Activated naive CD4-positive, alpha-beta T cell treated with anti-CD3 and anti-CD28 coated beads for 36 hours (primary cell): ENCODE measurements around the gene BEST4. TPM values are rescaled to one million over a fixed set of nuclear protein-coding genes. Genes with fewer than 3 reads are reported as not detected.
"Not testable (repeated sequence)": the region's sequence is repeated elsewhere in the genome, so short reads cannot be mapped to it uniquely, and the experiment has no call there.

Source experiments
- CTCF ChIA-PET: fragments of 350-600 bp; sonication (Branson Sonifier 250); formaldehyde crosslinking; loops from one replicate; lab custom pipeline; 2021; ENCODE audit warnings: antibody characterized with exemption; lab: Charles Lee
- DNase-seq: peaks from one replicate; pipeline ENCODE4 v3.0.0-alpha.2; 2020
- H3K27ac Mint-ChIP-seq: one replicate; pipeline ENCODE4 v1.8.0; 2021; ENCODE audit warnings: mild to moderate bottlenecking, mixed read lengths
- H3K27me3 Mint-ChIP-seq: one replicate; pipeline ENCODE4 v1.8.0; 2021; ENCODE audit warnings: low read depth, mixed read lengths
- H3K36me3 Mint-ChIP-seq: one replicate; pipeline ENCODE4 v1.8.0; 2021; ENCODE audit warnings: low read depth, mixed read lengths
- H3K4me1 Mint-ChIP-seq: one replicate; pipeline ENCODE4 v1.8.0; 2021; ENCODE audit warnings: low read depth, mixed read lengths
- H3K4me3 Mint-ChIP-seq: one replicate; pipeline ENCODE4 v1.8.0; 2021; ENCODE audit warnings: mild to moderate bottlenecking, moderate library complexity, mixed read lengths
- H3K9me3 Mint-ChIP-seq: one replicate; pipeline ENCODE4 v1.8.0; 2021; ENCODE audit warnings: mixed read lengths
- intact Hi-C: fragments of 100-400 bp; cut with micrococcal nuclease; formaldehyde crosslinking; loops from one replicate; pipeline ENCODE4 v1.15.1; 2023
- total RNA-seq, 2 experiments: library from RNA; stranded (reverse); gene quantifications; one replicate each; pipeline ENCODE4 v1.2.3, GENCODE V29; 2021

BEST4 gene
- total RNA-seq, 2 experiments from 2014 or later, result 0.74 to 0.79 TPM

- H3K4me1 Mint-ChIP-seq, result no peaks in the 10 kb centered on the region
- intact Hi-C loops, result no loop called here
- no peaks in the 10 kb centered on the region for H3K36me3 Mint-ChIP-seq
- no peak overlapping the region for H3K4me3 Mint-ChIP-seq
- no peaks in the 10 kb centered on the region for H3K27me3 Mint-ChIP-seq
- H3K27ac Mint-ChIP-seq, result no peak overlapping the region
- CTCF ChIA-PET, result interaction anchor here (1.1 kb wide), 1 partner anchor 18 kb away, joined by 3 read pairs; no protein-coding TSS in a partner anchor
- DNase-seq, result no peak
- H3K9me3 Mint-ChIP-seq, result no peaks in the 10 kb centered on the region
Observed at GRCh38 chr1:44827197-44828002, 39.4 kb upstream of the BEST4 start.

- H3K4me3 Mint-ChIP-seq, result no peak overlapping the region
Observed at GRCh38 chr1:44826375-44827196, 38.6 kb upstream of the BEST4 start.

DNA sequence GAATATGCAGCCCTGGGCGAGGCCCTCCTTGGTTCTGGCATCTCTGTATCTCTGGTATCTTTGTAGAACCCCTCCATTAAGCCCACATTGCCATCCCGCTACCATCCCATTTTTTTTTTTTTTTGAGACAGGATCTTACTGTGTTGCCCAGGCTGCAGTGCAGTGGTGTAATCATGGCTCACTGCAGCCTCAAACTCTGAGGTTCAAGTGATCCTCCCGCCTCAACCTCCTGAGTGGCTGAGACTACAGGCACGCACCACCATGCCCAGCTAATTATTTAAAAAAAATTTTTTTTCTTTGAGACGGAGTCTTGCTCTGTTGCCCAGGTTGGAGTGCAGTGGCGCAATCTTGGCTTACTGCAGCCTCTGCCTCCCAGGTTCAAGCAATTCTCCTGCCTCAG, 36.4 kb upstream of the BEST4 start:
- intact Hi-C loops, H3K36me3 Mint-ChIP-seq, DNase-seq, H3K4me3 Mint-ChIP-seq, H3K27me3 Mint-ChIP-seq, H3K9me3 Mint-ChIP-seq, H3K27ac Mint-ChIP-seq: not testable (repeated sequence)
- CTCF ChIA-PET, result interaction anchor here (0.7 kb wide), 1 partner anchor 17 kb away, joined by 6 read pairs; the partner anchor contains the start of gene DYNLT4
- peaks cover 13% of the 10 kb centered on the region for H3K4me1 Mint-ChIP-seq

More at GRCh38 chr1:44826375-44827196, 38.6 kb upstream of the BEST4 start:
- no peak overlapping the region for H3K27ac Mint-ChIP-seq
- H3K9me3 Mint-ChIP-seq, result no peaks in the 10 kb centered on the region
- intact Hi-C loops, result no loop called here
- no peaks in the 10 kb centered on the region for H3K27me3 Mint-ChIP-seq
- no peaks in the 10 kb centered on the region for H3K36me3 Mint-ChIP-seq
- CTCF ChIA-PET, result interaction anchor here (0.6 to 1.1 kb wide), 3 partner anchors 18 to 26 kb away, joined by 3 to 4 read pairs (median 3); no protein-coding TSS in a partner anchor
- no peak for DNase-seq
- no peaks in the 10 kb centered on the region for H3K4me1 Mint-ChIP-seq

DNA sequence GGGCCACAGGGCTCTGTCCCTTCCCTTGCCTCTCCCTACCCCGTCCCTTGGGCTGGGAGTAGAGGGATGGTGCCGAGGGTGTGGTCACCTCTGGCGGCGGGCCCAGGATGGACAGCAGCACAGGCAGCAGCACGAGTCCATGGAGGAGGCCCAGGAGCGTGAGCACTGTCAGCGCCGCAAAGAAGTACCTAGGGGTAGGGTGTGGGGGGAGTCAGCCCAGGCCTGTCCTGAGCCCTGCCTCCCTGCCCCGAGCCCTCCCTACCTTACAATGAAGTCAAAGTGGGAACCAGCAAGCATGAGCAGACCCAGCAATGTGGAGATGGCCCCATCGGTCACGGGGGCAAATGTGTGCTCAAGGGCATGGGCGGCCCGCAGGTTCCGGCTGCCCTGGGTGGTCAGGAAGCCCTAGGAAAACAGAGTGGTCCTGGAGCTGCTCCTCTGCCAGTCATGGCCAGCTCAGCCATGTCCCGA, 35.0 kb upstream of the BEST4 start:
- CTCF ChIA-PET, result interaction anchor here (0.6 to 6.7 kb wide), 5 partner anchors 13 to 106 kb away, joined by 3 to 41 read pairs (median 4); partner anchors contain the start of genes PLK3 and RPS8
- intact Hi-C loops, result no loop called here
- Mint-ChIP-seq H3K4me1 (peaks cover 23% of the 10 kb centered on the region), H3K9me3 (no peaks in the 10 kb centered on the region), H3K36me3 (no peaks in the 10 kb centered on the region), H3K27ac (no peak overlapping the region), H3K27me3 (no peaks in the 10 kb centered on the region), H3K4me3 (no peak overlapping the region)
- no peak for DNase-seq

GRCh38 chr1:44822131-44822701, 34.2 kb upstream of the BEST4 start:
- H3K9me3 Mint-ChIP-seq, result no peaks in the 10 kb centered on the region
- H3K4me1 Mint-ChIP-seq, result peaks cover 28% of the 10 kb centered on the region
- intact Hi-C loops, result no loop called here
- H3K27me3 Mint-ChIP-seq, result no peaks in the 10 kb centered on the region
- no peaks in the 10 kb centered on the region for H3K36me3 Mint-ChIP-seq
- no peak overlapping the region for H3K4me3 Mint-ChIP-seq
- no peak for DNase-seq
- CTCF ChIA-PET, result interaction anchor here (0.7 to 6.7 kb wide), 6 partner anchors 14 to 192 kb away, joined by 3 to 41 read pairs (median 5); partner anchors contain the start of genes PLK3, RNU5D-1 and RPS8
- no peak overlapping the region for H3K27ac Mint-ChIP-seq

DNA sequence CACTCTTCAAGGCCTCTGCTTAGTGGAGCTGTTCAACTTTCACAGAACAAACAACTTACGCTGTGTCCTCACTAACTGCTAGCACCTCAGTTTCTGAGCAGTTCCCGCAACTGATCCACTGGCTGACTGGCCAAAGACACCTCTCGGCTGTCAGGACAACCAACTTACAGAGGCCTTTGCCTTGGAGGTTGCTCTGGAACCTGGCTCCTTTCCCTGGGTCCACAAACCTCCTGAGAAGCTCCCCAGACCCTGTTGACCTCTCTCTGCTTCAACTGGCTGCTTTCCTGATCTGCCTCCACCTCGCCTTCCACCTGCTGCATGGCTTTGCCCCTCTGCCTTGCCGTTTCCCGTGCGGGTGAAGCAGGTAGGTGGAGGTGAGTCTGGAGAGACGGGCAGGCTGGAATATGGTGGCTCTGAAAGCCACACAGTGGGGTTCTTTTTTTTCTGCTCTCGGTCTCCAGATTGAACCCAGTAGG, 33.3 kb upstream of the BEST4 start:
- no peak for DNase-seq
- Mint-ChIP-seq H3K36me3 (no peaks in the 10 kb centered on the region), H3K4me1 (peaks cover 28% of the 10 kb centered on the region), H3K27me3 (no peaks in the 10 kb centered on the region), H3K27ac (peak overlapping the region; percentile 99), H3K9me3 (no peaks in the 10 kb centered on the region), H3K4me3 (peak overlapping the region; percentile 88)
- intact Hi-C loops, result no loop called here
- CTCF ChIA-PET, result interaction anchor here (0.7 to 6.7 kb wide), 7 partner anchors 12 to 479 kb away, joined by 3 to 41 read pairs (median 6); partner anchors contain the start of genes BTBD19, PLK3 and RNU5D-1

GRCh38 chr1:44820328-44821239, 32.6 kb upstream of the BEST4 start:
- H3K4me1 Mint-ChIP-seq, result peaks cover 28% of the 10 kb centered on the region
- DNase-seq, result no peak
- peak overlapping the region; percentile 99 for H3K27ac Mint-ChIP-seq
- peaks cover 4% of the 10 kb centered on the region for H3K36me3 Mint-ChIP-seq
- H3K27me3 Mint-ChIP-seq, result no peaks in the 10 kb centered on the region
- peak overlapping the region; percentile 88 for H3K4me3 Mint-ChIP-seq
- CTCF ChIA-PET, result interaction anchor here (0.7 to 6.7 kb wide), 7 partner anchors 12 to 480 kb away, joined by 3 to 41 read pairs (median 4); partner anchors contain the start of genes BTBD19, PLK3 and RNU5D-1
- H3K9me3 Mint-ChIP-seq, result no peaks in the 10 kb centered on the region
- intact Hi-C loops, result loop anchor here (1.0 kb wide), 1 partner anchor 34 kb away; no protein-coding TSS in a partner anchor

- CTCF ChIA-PET, result interaction anchor here (0.6 to 6.7 kb wide), 15 partner anchors 11 to 867 kb away, joined by 3 to 41 read pairs (median 4); partner anchors contain the start of genes BTBD19, DYNLT4, GPBP1L1 and PLK3
- Mint-ChIP-seq H3K27ac (peak overlapping the region; percentile 99), H3K36me3 (peaks cover 10% of the 10 kb centered on the region), H3K27me3 (no peaks in the 10 kb centered on the region), H3K4me3 (peak overlapping the region; percentile 88), H3K9me3 (no peaks in the 10 kb centered on the region), H3K4me1 (peaks cover 34% of the 10 kb centered on the region)
- intact Hi-C loops, result loop anchor here (1.0 to 2.0 kb wide), 5 partner anchors 10 to 98 kb away; partner anchors contain the start of genes PLK3 and RNU5D-1
- DNase-seq, result peak; percentile 86
Observed at GRCh38 chr1:44819608-44820327, 31.8 kb upstream of the BEST4 start.

DNA sequence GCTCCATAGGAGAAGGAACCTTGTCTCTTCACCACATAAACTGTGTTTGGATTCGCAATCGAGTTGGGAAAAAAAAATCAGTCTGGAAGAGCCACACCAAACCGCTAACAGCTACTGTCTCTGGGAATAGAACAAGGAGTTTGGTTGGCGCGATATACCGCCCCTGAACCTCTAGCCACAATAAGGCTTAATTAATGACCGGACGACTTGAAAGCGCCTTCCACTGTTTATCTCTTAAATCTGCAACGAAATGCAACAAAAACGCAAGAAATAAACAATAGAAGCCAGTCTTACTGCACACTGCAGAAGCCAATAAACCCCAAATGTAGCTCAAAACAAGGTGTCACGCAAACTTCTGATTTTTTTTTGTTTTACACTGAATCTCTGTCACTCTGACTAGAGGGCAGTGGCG, 31.2 kb upstream of the BEST4 start:
- CTCF ChIA-PET, result interaction anchor here (0.6 to 6.7 kb wide), 13 partner anchors 10 to 867 kb away, joined by 3 to 41 read pairs (median 4); partner anchors contain the start of genes BTBD19, DYNLT4, GPBP1L1 and PLK3
- peak overlapping the region; percentile 99 for H3K27ac Mint-ChIP-seq
- H3K4me1 Mint-ChIP-seq, result peaks cover 38% of the 10 kb centered on the region

More for the DNA sequence above, 31.2 kb upstream of the BEST4 start:
- no peak for DNase-seq
- Mint-ChIP-seq H3K4me3 (peak overlapping the region; percentile 88), H3K9me3 (no peaks in the 10 kb centered on the region), H3K36me3 (peaks cover 12% of the 10 kb centered on the region), H3K27me3 (no peaks in the 10 kb centered on the region)
- intact Hi-C loops, result loop anchor here (1.0 to 2.0 kb wide), 4 partner anchors 10 to 98 kb away; partner anchors contain the start of genes PLK3 and RNU5D-1
